ENCODE data around the gene CAPN10. TPM values are rescaled to one million over a fixed set of nuclear protein-coding genes. Genes with fewer than 3 reads are reported as not detected.

The CAPN10 gene
- total and polyA plus RNA-seq, 2 donors from 2014 or later = 26.3 to 50.9 TPM

GRCh38 chr2:240559286-240559685 lies 27.2 kb upstream of the CAPN10 start:
- Histone ChIP-seq H3K4me1 (ENCODE audit: control insufficient read depth in 2 of 3, insufficient read depth in 2 of 3, low read depth in 1 of 3, low read length in 3 of 3) (peaks cover 0 to 20% (median 9%) of the 10 kb centered on the region in 3 donors), H3K9ac (ENCODE audit: low read length in 3 of 3) (no peak overlapping the region), H3K4me3 (ENCODE audit: low read length in 3 of 3) (no peak overlapping the region), H3K27me3 (ENCODE audit: control insufficient read depth, insufficient read depth, low read length) (no peaks in the 10 kb centered on the region), H3K27ac (ENCODE audit: low read depth in 2 of 2, low read length in 2 of 2) (no peak overlapping the region), H3K36me3 (ENCODE audit: control insufficient read depth in 2 of 3, insufficient read depth in 3 of 3, low read length in 3 of 3) (no peaks in the 10 kb centered on the region), H3K9me3 (ENCODE audit: control insufficient read depth in 2 of 3, insufficient read depth in 1 of 3, low read length in 3 of 3) (no peaks in the 10 kb centered on the region)
- intact Hi-C loops (cut with DNase I) = no loop called here
- peak in 1 of 5 donors; percentile 52 for DNase-seq
- no peak for TF ChIP-seq CTCF (IDR thresholded peaks at IDR 0.05; ENCODE audit: borderline replicate concordance, extremely low read depth, insufficient read depth)
- FAIRE-seq = no peak

- Histone ChIP-seq H3K27ac (ENCODE audit: low read depth in 2 of 2, low read length in 2 of 2) (peak within 1 kb of the TSS; percentile 94), H3K4me1 (ENCODE audit: control insufficient read depth in 2 of 3, insufficient read depth in 2 of 3, low read depth in 1 of 3, low read length in 3 of 3) (peaks cover 0 to 20% (median 12%) of the 10 kb centered on the region in 3 donors), H3K36me3 (ENCODE audit: control insufficient read depth in 2 of 3, insufficient read depth in 3 of 3, low read length in 3 of 3) (no peaks in the 10 kb centered on the region), H3K4me3 (ENCODE audit: low read length in 3 of 3) (peak within 1 kb of the TSS; percentile 51 to 61 (median 61)), H3K27me3 (ENCODE audit: control insufficient read depth, insufficient read depth, low read length) (no peaks in the 10 kb centered on the region), H3K9me3 (ENCODE audit: control insufficient read depth in 2 of 3, insufficient read depth in 1 of 3, low read length in 3 of 3) (no peaks in the 10 kb centered on the region), H3K9ac (ENCODE audit: low read length in 3 of 3) (peak within 1 kb of the TSS in 2 of 3 donors; percentile 64 to 70)
- DNase-seq (peak; percentile 86 to 97 (median 93)), FAIRE-seq (no peak)
- TF ChIP-seq CTCF (IDR thresholded peaks at IDR 0.05; ENCODE audit: borderline replicate concordance, extremely low read depth, insufficient read depth) = no peak
- intact Hi-C loops (cut with DNase I) = no loop called here
Observed at GRCh38 chr2:240560084-240560479, 26.5 kb upstream of the CAPN10 start, which contains the start of gene DUSP28. Gene DUSP28, plus strand, starts transcription at chr2:240560357. Its CDS starts 328 bp downstream, at chr2:240560685.

- TF ChIP-seq CTCF (IDR thresholded peaks at IDR 0.05; ENCODE audit: borderline replicate concordance, extremely low read depth, insufficient read depth) = peak; percentile 16
- H3K9ac ChIP-seq (ENCODE audit: low read length in 3 of 3) = peak overlapping the region in 2 of 3 donors; percentile 64 to 70
- peak overlapping the region; percentile 51 to 61 (median 61) for H3K4me3 ChIP-seq (ENCODE audit: low read length in 3 of 3)
- H3K9me3 ChIP-seq (ENCODE audit: control insufficient read depth in 2 of 3, insufficient read depth in 1 of 3, low read length in 3 of 3) = no peaks in the 10 kb centered on the region
- no peaks in the 10 kb centered on the region for H3K27me3 ChIP-seq (ENCODE audit: control insufficient read depth, insufficient read depth, low read length)
- H3K36me3 ChIP-seq (ENCODE audit: control insufficient read depth in 2 of 3, insufficient read depth in 3 of 3, low read length in 3 of 3) = no peaks in the 10 kb centered on the region
- intact Hi-C loops (cut with DNase I) = no loop called here
- DNase-seq = peak; percentile 99 to 100 (median 99)
- FAIRE-seq = no peak
- peak overlapping the region; percentile 94 for H3K27ac ChIP-seq (ENCODE audit: low read depth in 2 of 2, low read length in 2 of 2)
- H3K4me1 ChIP-seq (ENCODE audit: control insufficient read depth in 2 of 3, insufficient read depth in 2 of 3, low read depth in 1 of 3, low read length in 3 of 3) = peaks cover 0 to 26% (median 17%) of the 10 kb centered on the region in 3 donors
Observed at GRCh38 chr2:240560480-240561324, 25.8 kb upstream of the CAPN10 start.
